Keratinocyte (primary cell): Measurements from ENCODE around the gene TMEM221. TPM values are rescaled to one million over a fixed set of nuclear protein-coding genes. Genes with fewer than 3 reads are reported as not detected.
"Not testable (repeated sequence)": the region's sequence is repeated elsewhere in the genome, so short reads cannot be mapped to it uniquely, and the experiment has no call there.

Experiments used
- DNase-seq: peaks from one replicate; pipeline ENCODE4 v3.0.0-alpha.2; 2011; ENCODE audit warnings: low read depth, missing footprints, low spot score
- FAIRE-seq: peaks from 2 replicates; lab custom pipeline; 2011; peaks lifted over from hg19 to GRCh38; lab: Jason Lieb, UNC
- H2AFZ ChIP-seq: 2 replicates; pipeline ENCODE4 v1.6.0; 2012; ENCODE audit warnings: low read length, control low read depth, inconsistent platforms; ENCODE audit not compliant: control insufficient read depth
- H3K27ac ChIP-seq: 2 replicates; pipeline ENCODE4 v1.5.1; 2011; ENCODE audit warnings: low read length; ENCODE audit not compliant: control insufficient read depth, insufficient read depth
- H3K27me3 ChIP-seq: 3 replicates; pipeline ENCODE4 v1.6.0; 2011; ENCODE audit warnings: low read length; ENCODE audit not compliant: control insufficient read depth, insufficient read depth; ENCODE audit errors: extremely low read depth
- H3K36me3 ChIP-seq, 2 experiments: 2 replicates in 1 of 2; 3 replicates in 1 of 2; pipeline ENCODE4 v1.5.1; 2011; ENCODE audit warnings: low read length in 2 of 2, mild to moderate bottlenecking in 1 of 2; ENCODE audit not compliant: control insufficient read depth in 2 of 2, insufficient read depth in 2 of 2; ENCODE audit errors: extremely low read depth in 1 of 2
- H3K4me1 ChIP-seq: 3 replicates; pipeline ENCODE4 v1.5.1; 2011; ENCODE audit warnings: low read length; ENCODE audit not compliant: control insufficient read depth, insufficient read depth; ENCODE audit errors: extremely low read depth
- H3K4me2 ChIP-seq: 3 replicates; pipeline ENCODE4 v1.6.0; 2011; ENCODE audit warnings: low read depth, low read length; ENCODE audit not compliant: control insufficient read depth, insufficient read depth; ENCODE audit errors: extremely low read depth
- H3K4me3 ChIP-seq, 3 experiments: fragments of 200-600 bp in 1 of 3; sonication (generic) in 1 of 3; 2 replicates in 2 of 3; 3 replicates in 1 of 3; pipeline ENCODE4 v1.5.1; 2011 to 2016; ENCODE audit warnings: low read length in 3 of 3, mild to moderate bottlenecking in 3 of 3, control low read depth in 2 of 3, inconsistent platforms in 1 of 3, low read depth in 1 of 3, mixed read lengths in 1 of 3, mixed run types in 1 of 3, moderate library complexity in 1 of 3; ENCODE audit not compliant: control insufficient read depth in 2 of 3, insufficient read depth in 2 of 3; ENCODE audit errors: extremely low read depth in 1 of 3
- H3K79me2 ChIP-seq: 2 replicates; pipeline ENCODE4 v1.6.0; 2012; ENCODE audit warnings: low read length; ENCODE audit not compliant: control insufficient read depth, insufficient read depth
- H3K9ac ChIP-seq: 3 replicates; pipeline ENCODE4 v1.6.0; 2011; ENCODE audit warnings: low read length; ENCODE audit not compliant: control insufficient read depth, insufficient read depth; ENCODE audit errors: extremely low read depth
- H3K9me1 ChIP-seq: 3 replicates; pipeline ENCODE4 v1.6.0; 2011; ENCODE audit warnings: low read length; ENCODE audit not compliant: control insufficient read depth, insufficient read depth; ENCODE audit errors: extremely low read depth
- H3K9me3 ChIP-seq: 2 replicates; pipeline ENCODE4 v1.5.1; 2012; ENCODE audit warnings: low read depth, low read length; ENCODE audit not compliant: control insufficient read depth
- H4K20me1 ChIP-seq: 3 replicates; pipeline ENCODE4 v1.6.0; 2011; ENCODE audit warnings: low read length; ENCODE audit not compliant: control insufficient read depth, insufficient read depth; ENCODE audit errors: extremely low read depth
- CTCF ChIP-seq, 3 experiments: IDR thresholded peaks in 1 of 3; conservative IDR thresholded peaks in 1 of 3; optimal IDR thresholded peaks in 1 of 3; 2 replicates in 2 of 3; 3 replicates in 1 of 3; pipeline versions ENCODE3 to v1.5.1; 2011; ENCODE audit warnings: low read length in 3 of 3, mild to moderate bottlenecking in 3 of 3, moderate library complexity in 2 of 3, control low read depth in 1 of 3, inconsistent platforms in 1 of 3; ENCODE audit not compliant: insufficient read depth in 2 of 3; ENCODE audit errors: extremely low read depth in 1 of 3
- EZH2 ChIP-seq: IDR thresholded peaks from one replicate; pipeline ENCODE4 v1.6.1; 2012; ENCODE audit warnings: inconsistent platforms, mild to moderate bottlenecking, low read length, moderate library complexity
- dilution Hi-C: fragments of 300-500 bp; cut with MboI; formaldehyde crosslinking; loops from one replicate; pipeline ENCODE4 v1.7.0; 2020; ENCODE audit warnings: low sequenced_read_pairs; ENCODE audit not compliant: extremely low pct_ligation_motif_present
- polyA plus RNA-seq, 5 experiments: library from polyadenylated mRNA; depleted of rRNA in 3 of 5; stranded (reverse) in 3 of 5; stranded (forward) in 1 of 5; unstranded in 1 of 5; fragments of >200 nt; gene quantifications; 1 replicate in 1 of 5; 2 replicates in 3 of 5; 3 replicates in 1 of 5; pipeline versions ENCODE4 v1.2.1 to v1.2.3, GENCODE V29; 2011 to 2012; ENCODE audit warnings: missing spikeins in 2 of 5, low read depth in 1 of 5, low replicate concordance in 1 of 5

Gene TMEM221
- polyA plus RNA-seq, 1 donor (not counting 4 experiments of a cell fraction or from before 2014, with no cell fraction given) = 0.04 TPM

GRCh38 chr19:17479325-17479791 lies 30.9 kb upstream of the TMEM221 start:
- dilution Hi-C loops = no loop called here
- FAIRE-seq = no peak
- Histone ChIP-seq H4K20me1 (no peaks in the 10 kb centered on the region), H3K9me1 (no peaks in the 10 kb centered on the region), H3K9ac (no peak overlapping the region), H3K4me1 (peaks cover 15% of the 10 kb centered on the region), H3K4me2 (no peak overlapping the region), H3K9me3 (no peaks in the 10 kb centered on the region), H3K36me3 (no peaks in the 10 kb centered on the region), H3K27ac (no peak overlapping the region), H3K27me3 (no peaks in the 10 kb centered on the region), H2AFZ (no peak overlapping the region), H3K79me2 (peaks cover 3% of the 10 kb centered on the region), H3K4me3 (no peak overlapping the region)
- DNase-seq = no peak
- no peak for TF ChIP-seq CTCF (optimal IDR thresholded peaks at IDR 0.05 in 1 of 3, IDR thresholded peaks at IDR 0.05 in 1 of 3, conservative IDR thresholded peaks at IDR 0.05 in 1 of 3; ENCODE audit: extremely low read depth in 1 of 3, insufficient read depth in 2 of 3, low read length in 3 of 3)
- TF ChIP-seq EZH2 = no peak

- DNase-seq = no peak
- Histone ChIP-seq H3K27me3 (no peaks in the 10 kb centered on the region), H4K20me1 (no peaks in the 10 kb centered on the region), H3K79me2 (peaks cover 20% of the 10 kb centered on the region), H3K4me3 (no peak overlapping the region), H3K9ac (peak overlapping the region; percentile 13), H3K9me1 (no peaks in the 10 kb centered on the region), H3K4me2 (peak overlapping the region; percentile 74), H3K4me1 (peaks cover 24% of the 10 kb centered on the region), H3K9me3 (no peaks in the 10 kb centered on the region), H3K36me3 (no peaks in the 10 kb centered on the region), H3K27ac (peak overlapping the region; percentile 49), H2AFZ (peak overlapping the region; percentile 73)
- no peak for TF ChIP-seq EZH2
- no peak for TF ChIP-seq CTCF (optimal IDR thresholded peaks at IDR 0.05 in 1 of 3, IDR thresholded peaks at IDR 0.05 in 1 of 3, conservative IDR thresholded peaks at IDR 0.05 in 1 of 3; ENCODE audit: extremely low read depth in 1 of 3, insufficient read depth in 2 of 3, low read length in 3 of 3)
- dilution Hi-C loops = no loop called here
- peak; percentile 97 for FAIRE-seq
These were observed 27.2 kb upstream of the TMEM221 start for GRCh38 chr19:17475541-17476115.

GRCh38 chr19:17475011-17475540 lies 26.6 kb upstream of the TMEM221 start:
- H3K36me3 ChIP-seq, DNase-seq, H3K4me3 ChIP-seq, FAIRE-seq, H3K27me3 ChIP-seq, dilution Hi-C loops, H4K20me1 ChIP-seq, H3K9me3 ChIP-seq, H3K9me1 ChIP-seq: not testable (repeated sequence)
- Histone ChIP-seq H3K4me1 (peaks cover 24% of the 10 kb centered on the region), H3K9ac (peak overlapping the region; percentile 13), H3K79me2 (peaks cover 20% of the 10 kb centered on the region), H2AFZ (peak overlapping the region; percentile 73), H3K27ac (peak overlapping the region; percentile 49), H3K4me2 (peak overlapping the region; percentile 74)
